Keratinocyte (primary cell): ENCODE data around the gene KLF1.

Experiments used
- EZH2 ChIP-seq: IDR thresholded peaks from one replicate; pipeline ENCODE4 v1.6.1; 2012; ENCODE audit warnings: inconsistent platforms, mild to moderate bottlenecking, low read length, moderate library complexity
- TF ChIP-seq, protein P1 (sequence below), 3 experiments: IDR thresholded peaks in 1 of 3; conservative IDR thresholded peaks in 1 of 3; optimal IDR thresholded peaks in 1 of 3; 2 replicates in 2 of 3; 3 replicates in 1 of 3; pipeline versions ENCODE3 to v1.5.1; 2011; ENCODE audit warnings: low read length in 3 of 3, mild to moderate bottlenecking in 3 of 3, moderate library complexity in 2 of 3, control low read depth in 1 of 3, inconsistent platforms in 1 of 3; ENCODE audit not compliant: insufficient read depth in 2 of 3; ENCODE audit errors: extremely low read depth in 1 of 3

DNA sequence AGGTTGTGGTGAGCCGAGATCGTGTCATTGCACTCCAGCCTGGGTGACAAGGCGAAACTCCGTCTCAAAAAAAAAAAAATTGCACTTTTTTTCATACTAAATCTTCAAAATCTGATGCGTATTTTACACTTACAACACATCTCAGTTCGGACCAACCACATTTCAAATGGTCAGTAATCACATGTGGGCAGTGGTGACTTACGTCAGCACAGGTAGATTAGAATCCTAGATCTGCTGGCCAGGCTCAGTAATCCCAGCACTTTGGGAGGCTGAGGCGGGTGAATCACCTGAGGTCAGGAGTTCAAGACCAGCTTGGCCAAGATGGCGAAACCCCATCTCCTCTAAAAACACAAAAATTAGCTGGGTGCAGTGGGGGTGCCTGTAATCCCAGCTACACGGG, 48.1 kb upstream of the KLF1 start:
- TF ChIP-seq, protein P1, sequence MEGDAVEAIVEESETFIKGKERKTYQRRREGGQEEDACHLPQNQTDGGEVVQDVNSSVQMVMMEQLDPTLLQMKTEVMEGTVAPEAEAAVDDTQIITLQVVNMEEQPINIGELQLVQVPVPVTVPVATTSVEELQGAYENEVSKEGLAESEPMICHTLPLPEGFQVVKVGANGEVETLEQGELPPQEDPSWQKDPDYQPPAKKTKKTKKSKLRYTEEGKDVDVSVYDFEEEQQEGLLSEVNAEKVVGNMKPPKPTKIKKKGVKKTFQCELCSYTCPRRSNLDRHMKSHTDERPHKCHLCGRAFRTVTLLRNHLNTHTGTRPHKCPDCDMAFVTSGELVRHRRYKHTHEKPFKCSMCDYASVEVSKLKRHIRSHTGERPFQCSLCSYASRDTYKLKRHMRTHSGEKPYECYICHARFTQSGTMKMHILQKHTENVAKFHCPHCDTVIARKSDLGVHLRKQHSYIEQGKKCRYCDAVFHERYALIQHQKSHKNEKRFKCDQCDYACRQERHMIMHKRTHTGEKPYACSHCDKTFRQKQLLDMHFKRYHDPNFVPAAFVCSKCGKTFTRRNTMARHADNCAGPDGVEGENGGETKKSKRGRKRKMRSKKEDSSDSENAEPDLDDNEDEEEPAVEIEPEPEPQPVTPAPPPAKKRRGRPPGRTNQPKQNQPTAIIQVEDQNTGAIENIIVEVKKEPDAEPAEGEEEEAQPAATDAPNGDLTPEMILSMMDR (optimal IDR thresholded peaks at IDR 0.05 in 1 of 3, IDR thresholded peaks at IDR 0.05 in 1 of 3, conservative IDR thresholded peaks at IDR 0.05 in 1 of 3; ENCODE audit: extremely low read depth in 1 of 3, insufficient read depth in 2 of 3, low read length in 3 of 3) = no peak
- no peak for TF ChIP-seq EZH2
